HFF-Myc (cell line): Measurements from ENCODE around the gene IGDCC3.

Experiments used
- DNase-seq: peaks from one replicate; pipeline ENCODE4 v3.0.0-alpha.2; 2011; ENCODE audit warnings: low read depth; ENCODE audit errors: extremely low read depth
- H3K4me3 ChIP-seq: replicated peaks from 2 replicates; pipeline ENCODE4 v1.5.1; 2011; ENCODE audit warnings: low read depth, mild to moderate bottlenecking, control low read depth, low read length
- TF ChIP-seq, protein P1 (sequence below): IDR thresholded peaks from 2 replicates; pipeline ENCODE4 v1.5.1; 2012; ENCODE audit warnings: mild to moderate bottlenecking, low read depth, low read length, control low read depth; ENCODE audit errors: missing control alignments

The IGDCC3 gene

DNA sequence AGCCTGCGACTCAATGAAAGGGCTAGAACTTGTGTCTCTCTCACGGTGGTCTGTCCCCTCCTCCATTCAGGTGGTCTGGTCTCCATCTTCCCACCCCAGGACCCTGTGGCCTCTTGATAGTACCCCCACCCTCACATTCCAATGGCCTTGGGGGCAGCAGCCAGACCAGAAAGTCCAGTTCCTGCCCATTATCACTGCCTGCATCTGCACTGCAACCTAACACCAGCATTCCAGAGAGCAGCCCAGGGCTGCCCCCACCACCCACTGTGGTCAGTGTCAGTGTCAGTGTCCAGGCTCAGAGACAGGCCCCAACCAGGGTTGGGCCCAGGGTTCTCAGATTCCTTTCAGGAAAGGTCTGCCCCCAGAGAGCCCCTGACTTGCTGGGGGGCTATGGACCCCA is 12.6 kb downstream of the IGDCC3 start:
- TF ChIP-seq, protein P1, sequence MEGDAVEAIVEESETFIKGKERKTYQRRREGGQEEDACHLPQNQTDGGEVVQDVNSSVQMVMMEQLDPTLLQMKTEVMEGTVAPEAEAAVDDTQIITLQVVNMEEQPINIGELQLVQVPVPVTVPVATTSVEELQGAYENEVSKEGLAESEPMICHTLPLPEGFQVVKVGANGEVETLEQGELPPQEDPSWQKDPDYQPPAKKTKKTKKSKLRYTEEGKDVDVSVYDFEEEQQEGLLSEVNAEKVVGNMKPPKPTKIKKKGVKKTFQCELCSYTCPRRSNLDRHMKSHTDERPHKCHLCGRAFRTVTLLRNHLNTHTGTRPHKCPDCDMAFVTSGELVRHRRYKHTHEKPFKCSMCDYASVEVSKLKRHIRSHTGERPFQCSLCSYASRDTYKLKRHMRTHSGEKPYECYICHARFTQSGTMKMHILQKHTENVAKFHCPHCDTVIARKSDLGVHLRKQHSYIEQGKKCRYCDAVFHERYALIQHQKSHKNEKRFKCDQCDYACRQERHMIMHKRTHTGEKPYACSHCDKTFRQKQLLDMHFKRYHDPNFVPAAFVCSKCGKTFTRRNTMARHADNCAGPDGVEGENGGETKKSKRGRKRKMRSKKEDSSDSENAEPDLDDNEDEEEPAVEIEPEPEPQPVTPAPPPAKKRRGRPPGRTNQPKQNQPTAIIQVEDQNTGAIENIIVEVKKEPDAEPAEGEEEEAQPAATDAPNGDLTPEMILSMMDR: no peak
- DNase-seq: no peak
- no peak overlapping the region for H3K4me3 ChIP-seq

DNA sequence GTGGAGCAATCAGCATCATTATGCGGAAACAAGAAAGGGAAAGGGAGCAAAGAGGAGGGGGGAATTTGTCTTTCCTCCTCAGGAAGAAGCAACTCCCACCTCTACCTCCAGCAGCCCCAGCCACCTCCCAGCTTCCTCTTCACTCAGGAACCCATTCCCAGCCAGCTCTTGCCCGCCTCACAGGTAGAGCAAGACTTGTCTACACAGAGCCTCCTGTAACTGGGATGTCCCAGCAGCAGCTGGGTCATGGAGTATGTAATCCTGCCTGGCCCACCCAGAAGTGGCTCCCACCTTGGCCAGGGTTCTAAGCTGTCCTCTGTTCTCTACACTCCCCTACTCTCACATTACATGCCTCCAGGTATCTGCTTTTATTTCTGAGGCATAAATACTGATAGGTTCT is 14.0 kb downstream of the IGDCC3 start:
- no peak overlapping the region for H3K4me3 ChIP-seq
- DNase-seq: no peak
- TF ChIP-seq, protein P1: no peak

DNA sequence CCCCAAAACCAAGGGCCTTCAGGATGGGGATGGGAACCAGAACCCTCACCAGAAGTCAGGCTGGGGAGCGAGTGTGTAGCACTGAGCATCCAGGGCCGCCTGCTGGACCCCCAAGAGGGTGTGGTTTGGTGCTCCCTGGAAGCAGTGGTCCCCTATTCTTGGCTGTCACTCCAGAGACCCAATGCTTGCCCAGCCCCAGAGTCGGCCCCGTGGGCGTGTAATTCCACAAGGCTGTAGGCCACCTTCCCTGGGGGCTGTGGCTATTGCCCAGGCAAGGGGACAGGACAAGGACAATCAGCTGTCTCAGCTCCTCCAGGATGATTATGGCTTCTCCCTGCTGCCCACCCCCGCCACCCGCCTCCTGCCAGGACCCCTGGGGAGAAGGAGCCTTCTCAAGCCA is 14.5 kb downstream of the IGDCC3 start:
- DNase-seq: no peak
- TF ChIP-seq, protein P1: no peak

DNA sequence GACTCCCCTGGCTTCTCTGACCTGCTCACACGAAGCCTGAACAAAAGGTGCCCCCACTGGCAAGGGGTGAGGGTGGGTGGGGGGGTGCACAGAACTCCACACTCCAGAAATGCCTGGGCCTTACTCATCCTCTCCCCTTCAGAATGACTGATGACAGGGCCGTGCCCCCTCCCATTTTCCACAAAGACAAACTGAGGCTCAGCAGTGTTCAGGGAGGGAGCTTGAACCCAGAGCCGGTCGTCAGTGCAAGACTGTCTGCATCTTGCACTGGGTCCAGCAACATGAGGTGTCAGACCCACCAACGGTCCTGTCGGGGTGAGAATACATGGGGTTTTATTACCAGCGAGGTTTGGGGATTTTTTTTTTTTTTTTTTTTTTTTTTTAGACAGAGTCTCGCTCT is 15.3 kb downstream of the IGDCC3 start:
- no peak overlapping the region for H3K4me3 ChIP-seq
- TF ChIP-seq, protein P1: no peak
- DNase-seq: no peak

More for the DNA sequence above, 14.5 kb downstream of the IGDCC3 start:
- H3K4me3 ChIP-seq: no peak overlapping the region

DNA sequence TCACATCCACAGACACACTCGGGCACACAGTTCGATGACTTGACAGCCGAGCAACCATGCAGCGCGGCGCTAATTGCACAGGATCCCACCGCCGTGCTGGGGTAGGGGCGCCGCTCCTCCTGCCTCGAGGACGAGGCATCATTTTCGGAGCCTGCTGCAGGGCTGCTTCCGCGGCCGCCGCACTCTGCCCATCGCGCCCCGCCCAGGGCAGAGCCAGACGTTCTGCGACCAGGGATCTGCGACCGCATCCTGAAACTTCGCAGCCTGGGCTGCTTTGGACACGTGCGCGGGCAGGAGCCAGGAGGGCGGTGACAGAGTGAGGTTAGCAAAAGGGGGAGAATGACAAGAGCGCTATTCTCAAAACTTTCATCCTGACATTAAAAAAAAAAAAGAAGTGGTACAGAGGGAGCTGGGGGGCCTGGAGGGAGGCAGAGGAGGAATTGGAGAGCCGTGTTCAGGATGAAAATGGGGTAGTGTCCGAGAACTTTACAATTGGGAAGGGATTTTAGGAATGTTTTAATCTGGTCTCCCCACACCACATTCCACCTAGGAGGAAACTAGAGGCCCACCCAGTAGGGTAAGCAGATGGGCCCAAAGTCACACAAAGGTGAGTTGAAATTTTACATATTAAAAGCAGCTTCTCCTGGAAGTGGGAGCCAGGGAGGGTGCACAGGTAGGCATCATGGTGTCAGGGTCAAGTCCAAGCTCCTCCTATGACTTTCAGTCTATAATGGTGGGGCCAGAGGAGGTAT is 15.9 kb downstream of the IGDCC3 start:
- H3K4me3 ChIP-seq: no peak overlapping the region
- TF ChIP-seq, protein P1: no peak
- DNase-seq: no peak

DNA sequence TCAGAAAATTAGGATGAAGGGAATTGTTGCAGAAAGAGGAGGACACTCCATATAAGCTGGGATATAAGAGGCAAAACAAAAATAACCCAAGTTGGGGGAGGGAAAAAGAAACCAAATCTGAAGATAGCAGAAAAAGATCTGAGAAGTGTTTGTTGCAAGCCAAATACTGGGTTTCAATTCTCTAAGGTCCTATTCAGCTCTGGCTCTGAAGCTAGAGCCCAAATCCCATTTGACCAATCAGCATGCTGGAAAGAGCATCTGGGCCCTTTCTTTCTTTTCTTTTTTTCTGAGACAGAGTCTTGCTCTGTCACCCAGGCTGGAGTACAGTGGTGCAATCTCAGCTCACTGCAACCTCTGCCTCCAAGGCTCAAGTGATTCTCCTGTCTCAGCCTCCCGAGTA is 17.3 kb downstream of the IGDCC3 start:
- TF ChIP-seq, protein P1: no peak
- no peak for DNase-seq
- no peak overlapping the region for H3K4me3 ChIP-seq

DNA sequence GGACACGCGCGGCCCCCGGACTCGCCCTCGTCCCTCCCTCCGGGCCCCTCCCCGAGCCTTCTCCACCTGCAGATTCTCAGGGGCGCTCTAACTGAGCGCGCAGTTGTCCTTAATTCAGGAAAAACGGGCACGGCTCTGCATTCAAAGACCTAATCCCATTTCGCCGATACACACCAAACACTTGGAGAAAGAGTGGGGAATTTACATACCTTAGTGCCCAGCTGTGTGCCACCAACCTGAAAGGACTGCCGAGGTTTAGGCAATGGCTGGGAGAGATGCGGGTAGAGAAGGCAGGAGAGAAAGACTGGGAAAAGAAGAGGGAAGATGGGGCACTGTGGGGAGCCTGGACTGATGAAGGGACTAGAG is 21.8 kb downstream of the IGDCC3 start:
- H3K4me3 ChIP-seq: peak overlapping the region; percentile 37
- TF ChIP-seq, protein P1: no peak

More for the DNA sequence above, 21.8 kb downstream of the IGDCC3 start:
- no peak for DNase-seq
